Stimulated activated CD4-positive, alpha-beta T cell treated with anti-CD3 and anti-CD28 coated beads, Interleukin-12 subunit alpha, Interleukin-12 subunit beta, amount 100 ng/mL, for 24 hours (primary cell): Measurements from ENCODE around the gene LIN7C.

Experiments used
- DNase-seq, 2 experiments: peaks; one replicate each; pipeline ENCODE4 v3.0.0-alpha.2; 2020; ENCODE audit warnings: low read depth in 2 of 2

Gene LIN7C

GRCh38 chr11:27509908-27510307, 3.3 kb upstream of the LIN7C start:
- no peak for DNase-seq

DNA sequence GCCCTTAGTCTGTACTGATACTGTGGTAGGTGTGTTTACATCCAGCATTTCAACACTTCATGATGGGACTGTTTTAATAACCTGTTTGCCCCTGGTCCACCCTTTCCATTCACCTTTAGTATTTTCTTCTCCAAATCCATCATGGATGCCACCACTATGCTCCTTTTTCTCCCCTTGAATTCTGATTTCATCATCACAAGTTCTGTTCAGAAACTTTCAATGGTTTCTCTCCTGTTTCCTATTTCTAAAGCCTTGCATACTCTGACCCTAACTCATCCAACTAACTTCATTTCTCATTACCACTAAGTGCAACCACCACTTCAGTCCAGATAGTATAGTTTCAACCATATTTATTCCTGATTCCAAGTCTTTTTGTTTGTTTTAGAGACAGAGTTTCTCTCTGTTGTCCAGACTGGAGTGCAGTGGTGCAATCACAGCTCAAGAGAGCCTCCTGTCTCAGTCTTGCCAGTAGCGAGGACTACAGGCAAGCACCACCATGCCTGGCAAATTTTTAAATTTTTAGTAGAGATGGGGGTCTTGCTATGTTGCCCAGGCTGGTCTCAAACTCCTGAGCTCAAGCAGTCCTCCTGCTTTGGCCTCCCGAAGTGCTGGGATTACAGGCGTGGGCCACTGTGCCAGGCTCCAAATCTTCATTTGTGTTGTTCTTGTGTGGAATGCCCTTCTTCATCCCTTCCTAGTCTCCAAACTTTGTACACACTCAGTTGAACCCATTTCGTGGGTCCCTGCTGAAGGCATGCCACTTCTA, 1.2 kb upstream of the LIN7C start:
- DNase-seq: no peak

DNA sequence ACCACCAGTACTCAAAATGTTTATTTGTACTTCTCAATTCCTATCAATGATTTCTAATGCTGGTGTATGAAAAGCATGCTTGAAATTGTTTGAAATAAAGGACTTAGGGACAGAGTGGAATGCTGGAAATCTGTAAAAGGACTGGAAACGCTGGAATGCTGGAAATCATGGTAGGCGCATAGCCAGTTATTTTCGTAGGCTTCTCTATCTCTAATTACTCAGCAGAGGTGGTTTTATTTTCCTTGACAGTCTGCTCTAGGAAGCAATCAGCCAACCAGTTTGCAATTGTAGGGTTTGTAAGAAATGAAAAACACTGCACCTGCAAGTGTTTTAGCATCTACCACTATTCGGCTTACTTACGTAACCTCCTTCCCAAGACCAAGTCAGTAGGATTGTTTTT, 788 bp downstream of the LIN7C start:
- no peak for DNase-seq

DNA sequence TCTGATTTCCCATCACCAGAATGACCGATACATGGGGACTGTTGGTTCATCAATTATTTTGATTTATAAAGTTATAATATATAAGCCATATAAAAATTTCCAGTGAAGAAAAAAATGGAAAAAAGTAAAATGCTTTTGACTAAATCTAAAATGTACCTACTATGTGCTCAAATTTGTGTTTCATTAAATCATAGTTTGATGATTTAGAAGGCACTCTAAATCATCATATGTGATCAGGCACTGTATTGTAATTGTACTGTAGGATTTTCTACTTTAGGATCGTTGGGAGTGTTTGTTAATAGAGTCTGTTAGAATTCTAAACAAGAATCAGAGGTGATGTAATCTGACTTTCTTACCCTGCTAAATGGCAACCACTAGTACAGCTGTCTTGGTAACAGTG, 2.4 kb downstream of the LIN7C start:
- no peak for DNase-seq

DNA sequence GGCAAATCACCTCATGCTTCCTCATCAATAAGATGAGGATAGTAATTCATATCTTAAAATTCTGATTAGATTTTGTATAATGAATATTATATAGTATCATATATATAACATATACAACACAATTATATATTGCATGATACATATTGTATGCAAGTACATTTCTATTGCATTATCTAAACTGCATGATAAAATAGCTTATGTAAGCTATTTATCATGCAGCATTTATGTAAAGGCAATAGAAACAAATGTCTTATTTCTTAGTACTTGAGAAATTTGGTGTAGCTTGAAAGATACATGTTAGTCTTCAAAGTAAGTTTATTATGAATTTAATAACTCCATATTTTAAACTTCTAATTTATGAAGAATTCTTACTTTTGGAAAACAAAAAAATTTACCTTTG, 5.5 kb downstream of the LIN7C start:
- no peak for DNase-seq

GRCh38 chr11:27497911-27498310, 8.7 kb downstream of the LIN7C start:
- DNase-seq: no peak

DNA sequence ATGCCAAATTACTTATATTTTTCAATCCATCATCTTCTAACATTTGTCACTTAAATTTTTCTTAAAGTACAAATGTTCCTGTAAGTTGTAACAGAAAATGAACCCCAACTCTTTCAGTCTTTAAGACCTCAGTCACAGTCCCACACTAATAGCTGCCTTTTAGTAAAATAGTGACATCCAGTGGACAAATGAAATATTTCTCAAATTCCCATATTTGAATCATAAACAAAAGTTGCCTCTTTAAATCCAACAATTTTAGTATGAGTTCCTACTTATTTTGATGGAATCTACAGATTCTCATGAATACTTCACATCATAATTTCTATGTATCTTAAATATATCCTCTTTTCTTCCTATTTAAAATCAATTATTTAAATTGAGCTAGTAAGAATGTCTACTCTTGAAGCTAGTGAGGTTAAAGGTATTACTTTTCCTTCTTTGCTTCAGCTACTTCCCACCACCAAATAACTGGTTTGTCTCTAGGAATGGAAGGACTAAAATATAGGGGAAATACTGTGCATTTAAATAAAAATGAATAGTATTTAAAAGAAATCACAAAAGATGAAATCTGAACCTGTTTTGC, 9.2 kb downstream of the LIN7C start:
- DNase-seq: no peak

DNA sequence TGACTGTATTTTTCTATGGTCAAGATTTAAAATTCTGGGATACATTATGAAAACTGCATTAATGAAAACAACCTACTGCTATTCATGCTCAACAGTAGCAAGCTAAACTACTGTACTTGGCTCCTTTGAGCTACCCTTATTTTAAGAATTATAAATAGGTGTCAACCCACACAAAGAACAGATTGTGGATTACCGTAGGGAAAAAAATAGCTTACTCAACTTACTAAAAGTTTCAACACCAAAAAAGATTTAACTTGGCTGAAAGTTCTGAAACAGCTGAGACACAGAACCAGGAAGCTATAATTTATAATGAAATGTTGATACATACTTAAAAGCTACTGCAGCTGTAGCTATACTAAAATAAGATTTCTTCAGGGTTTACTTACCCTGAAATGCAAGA, 10.1 kb downstream of the LIN7C start:
- no peak for DNase-seq

DNA sequence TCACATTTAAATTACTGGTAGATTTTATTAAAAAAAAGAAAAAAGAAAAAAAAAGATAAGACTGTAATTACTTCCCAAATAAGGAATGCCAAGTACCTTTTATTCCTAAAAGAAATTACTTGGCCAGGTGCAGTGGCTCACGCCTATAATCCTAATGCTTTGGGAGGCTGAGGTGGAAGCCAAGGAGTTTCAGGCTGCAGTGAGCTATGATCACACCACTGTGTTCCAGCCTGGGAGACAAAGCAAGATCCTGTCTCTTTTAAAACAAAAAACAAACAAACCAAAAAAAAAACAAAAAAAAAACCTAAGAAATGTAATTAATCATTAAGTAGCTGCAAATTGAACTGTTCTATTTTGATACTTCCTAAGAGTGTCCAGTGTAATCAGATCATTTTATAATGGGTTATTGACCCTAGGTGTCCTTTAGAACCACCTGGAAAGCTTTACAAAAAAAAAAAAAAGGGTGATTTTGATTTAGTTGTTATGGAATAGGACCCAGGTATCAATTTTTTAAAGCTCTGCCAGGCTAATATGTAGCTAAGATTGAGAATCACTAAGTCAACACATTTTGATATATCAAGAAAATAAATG, 10.8 kb downstream of the LIN7C start:
- DNase-seq: no peak

DNA sequence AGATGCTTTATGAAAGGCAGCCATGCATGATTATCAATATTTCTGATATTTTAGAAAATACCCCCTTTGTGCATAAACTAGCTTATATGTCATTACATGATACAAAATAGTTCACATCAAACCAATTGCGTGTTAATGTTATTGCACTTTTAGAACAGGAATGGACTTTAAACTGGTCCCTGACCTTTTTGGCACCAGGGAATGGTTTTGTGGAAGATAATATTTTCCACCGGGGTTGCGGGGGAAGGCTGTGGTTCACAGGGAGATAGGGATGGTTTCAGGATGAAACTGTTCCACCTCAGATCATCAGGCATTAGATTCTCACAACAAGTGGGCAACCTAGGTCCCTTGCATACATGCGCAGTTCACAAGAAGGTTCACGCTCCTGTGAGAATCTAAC, 17.5 kb downstream of the LIN7C start:
- DNase-seq: no peak

DNA sequence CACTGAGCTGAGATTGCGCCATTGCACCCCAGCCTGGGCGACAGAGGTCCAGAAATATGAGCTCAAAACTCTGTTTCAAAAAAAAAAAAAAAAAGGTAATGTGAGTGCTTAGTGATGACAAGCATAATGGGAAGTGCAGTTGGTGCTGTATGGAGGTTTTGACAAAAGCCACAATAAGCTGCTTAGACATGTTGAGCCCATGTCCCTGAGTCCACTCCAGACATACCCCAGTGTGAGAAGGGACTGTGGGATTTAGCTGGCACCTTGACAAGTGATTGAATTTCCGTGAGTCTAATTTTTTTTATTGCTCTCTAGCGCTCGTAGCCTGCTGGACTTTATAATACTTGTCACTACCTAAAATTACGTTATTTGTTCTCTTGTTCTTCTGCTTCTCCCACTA, 18.9 kb downstream of the LIN7C start:
- DNase-seq: no peak

DNA sequence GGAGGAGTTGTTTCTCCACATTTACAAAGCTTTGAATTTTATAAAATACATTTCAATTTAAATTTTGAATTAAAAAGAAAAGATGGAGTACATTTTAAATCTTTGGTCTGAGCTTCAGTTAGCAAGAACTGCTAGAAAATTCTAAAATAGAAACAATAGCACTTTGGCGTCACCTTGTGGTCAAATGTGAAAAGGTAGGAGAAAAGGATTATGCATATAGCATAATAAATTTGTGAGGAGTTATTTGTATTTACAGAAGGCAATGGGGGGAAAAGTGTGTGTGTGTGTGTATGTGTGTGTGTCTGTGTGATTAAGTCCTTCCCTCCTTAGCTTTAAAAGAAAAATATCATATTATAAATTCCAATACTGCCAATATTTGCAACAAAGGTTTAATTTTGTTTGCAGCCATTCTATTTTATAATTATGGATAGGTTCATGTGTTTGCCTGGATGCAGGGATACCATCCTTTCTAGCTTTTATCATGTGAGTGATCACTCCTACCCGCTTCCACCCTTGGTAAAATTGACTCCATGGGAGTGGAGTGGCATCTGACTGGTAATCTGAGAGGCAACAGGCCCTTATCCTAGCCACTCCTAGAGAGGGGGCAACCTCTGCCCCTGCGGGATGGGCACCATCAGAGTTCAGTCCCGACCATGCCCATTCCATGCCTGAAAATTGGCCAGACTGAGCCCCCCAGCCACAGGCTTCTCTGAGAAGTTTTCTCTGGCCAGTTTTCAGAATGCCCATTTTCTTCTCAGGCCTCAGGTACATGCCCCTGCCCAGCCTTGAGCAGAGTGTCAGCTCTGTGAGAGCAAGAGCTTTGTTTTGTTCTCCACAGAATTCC, 20.4 kb downstream of the LIN7C start:
- no peak for DNase-seq

GRCh38 chr11:27482793-27483192, 23.8 kb downstream of the LIN7C start:
- DNase-seq: no peak

GRCh38 chr11:27481992-27482391, 24.6 kb downstream of the LIN7C start:
- no peak for DNase-seq

GRCh38 chr11:27477831-27478230, 28.7 kb downstream of the LIN7C start:
- no peak for DNase-seq

- DNase-seq: no peak
Measured at GRCh38 chr11:27477243-27477642, 29.3 kb downstream of the LIN7C start.

GRCh38 chr11:27475622-27476021, 30.9 kb downstream of the LIN7C start:
- no peak for DNase-seq

DNA sequence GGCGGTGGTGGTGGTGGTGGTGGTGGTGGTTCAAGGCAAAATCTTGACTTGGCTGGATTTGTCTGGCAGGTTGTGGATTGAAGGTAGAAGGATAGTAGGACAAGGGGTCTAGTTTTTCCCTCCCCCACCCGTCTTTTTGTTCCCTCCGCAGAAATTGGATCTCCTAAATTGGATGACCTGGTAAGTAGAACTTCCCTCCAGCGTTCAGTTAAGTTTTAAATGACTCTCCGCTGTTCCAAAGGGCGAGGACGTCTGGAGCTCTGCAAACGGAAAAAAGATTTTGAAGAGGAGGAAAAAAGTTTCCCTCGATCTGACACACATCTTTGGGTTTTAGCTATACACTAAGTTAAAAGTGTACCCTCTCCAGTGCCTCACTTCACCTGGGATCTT, 33.6 kb downstream of the LIN7C start:
- DNase-seq: no peak

- DNase-seq: peak; percentile 43 to 51
Measured at GRCh38 chr11:27472398-27473016, 34.1 kb downstream of the LIN7C start, which contains the start of gene LGR4. Gene LGR4 (minus strand): TSS chr11:27472790. CDS start chr11:27472302, 488 bp downstream.

GRCh38 chr11:27471589-27472397, 34.8 kb downstream of the LIN7C start:
- DNase-seq: no peak
